ENCODE data around the gene ZNF248. TPM values are rescaled to one million over a fixed set of nuclear protein-coding genes. Genes with fewer than 3 reads are reported as not detected.

ZNF248 gene
- total RNA-seq, 2 donors from 2014 or later, result 8.4 to 11.6 TPM

DNA sequence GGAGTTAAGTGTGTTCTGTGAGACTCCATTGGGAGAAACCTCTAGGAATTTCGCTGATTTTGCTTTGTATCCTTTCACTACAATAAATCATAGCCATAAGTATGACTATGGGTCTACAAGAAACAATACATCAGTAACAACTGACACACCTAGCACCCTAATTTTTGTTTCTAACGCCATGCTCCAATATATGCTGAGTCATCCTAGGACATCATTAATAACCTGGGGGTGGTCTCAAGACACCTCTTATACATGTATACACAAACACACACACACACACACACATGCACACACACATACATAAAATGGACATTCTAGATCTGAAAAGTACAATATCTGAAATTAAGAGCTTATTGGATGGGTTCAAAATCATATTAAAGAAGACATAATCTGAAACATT, 18.2 kb downstream of the ZNF248 start:
- intact Hi-C loops (cut with DNase I, micrococcal nuclease), result no loop called here
- DNase-seq (no peak), ATAC-seq (no peak)

DNA sequence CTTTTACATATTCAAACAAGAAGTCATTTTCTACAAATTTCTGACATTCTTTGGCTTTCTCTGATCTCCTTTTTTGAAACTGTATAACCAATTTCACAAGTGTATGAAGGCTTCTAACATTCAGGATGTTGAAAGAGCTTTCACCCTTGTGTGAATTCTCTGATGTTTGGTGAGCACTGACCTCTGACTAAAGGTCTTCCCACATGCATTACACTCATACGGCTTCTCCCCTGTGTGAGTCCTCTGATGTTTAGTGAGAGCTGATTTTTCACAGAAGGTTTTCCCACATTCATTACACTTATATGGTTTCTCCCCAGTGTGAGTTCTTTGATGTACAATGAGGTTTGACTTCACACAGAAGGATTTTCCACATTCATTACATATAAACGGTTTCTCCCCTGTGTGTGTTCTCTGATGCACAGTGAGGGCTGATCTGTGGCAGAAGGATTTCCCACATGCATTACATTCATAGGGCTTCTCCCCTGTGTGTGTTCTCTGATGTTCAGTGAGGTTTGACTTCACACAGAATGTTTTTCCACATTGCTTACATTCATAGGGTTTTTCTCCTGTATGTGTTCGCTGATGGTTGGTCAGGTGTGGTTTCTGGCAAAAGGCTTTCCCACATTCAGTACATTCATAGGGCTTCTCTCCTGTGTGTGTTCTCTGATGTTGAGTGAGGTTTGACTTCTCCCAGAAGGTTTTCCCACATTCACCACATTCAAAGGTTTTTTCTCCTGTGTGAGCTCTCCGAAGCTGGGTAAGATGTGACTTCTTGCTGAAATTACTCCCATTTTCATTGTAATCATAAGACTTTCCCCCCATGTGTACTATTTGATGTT, 25.7 kb downstream of the ZNF248 start:
- ATAC-seq, result no peak
- DNase-seq, result no peak
- intact Hi-C loops (cut with DNase I, micrococcal nuclease), result no loop called here

DNA sequence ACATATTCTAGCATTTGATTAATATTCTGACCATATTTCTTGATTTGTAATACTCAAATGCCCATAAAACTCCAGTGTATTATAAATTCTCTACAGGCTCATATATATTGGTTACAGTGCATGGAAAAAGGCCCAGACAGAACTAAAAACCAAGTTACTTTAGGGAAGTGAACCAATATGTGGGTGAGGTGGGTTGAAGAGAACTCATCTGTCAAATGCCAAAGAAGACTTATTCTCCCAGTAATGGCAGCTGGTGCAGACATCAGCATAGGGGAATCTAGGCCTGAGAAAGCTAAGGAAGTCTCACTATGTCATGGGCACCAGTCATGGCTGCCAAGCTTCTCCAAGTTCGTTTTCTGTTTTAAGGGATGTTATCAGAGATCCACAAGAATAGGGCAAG, 30.6 kb downstream of the ZNF248 start:
- no peak for DNase-seq
- ATAC-seq, result no peak
- intact Hi-C loops (cut with DNase I, micrococcal nuclease), result no loop called here

DNA sequence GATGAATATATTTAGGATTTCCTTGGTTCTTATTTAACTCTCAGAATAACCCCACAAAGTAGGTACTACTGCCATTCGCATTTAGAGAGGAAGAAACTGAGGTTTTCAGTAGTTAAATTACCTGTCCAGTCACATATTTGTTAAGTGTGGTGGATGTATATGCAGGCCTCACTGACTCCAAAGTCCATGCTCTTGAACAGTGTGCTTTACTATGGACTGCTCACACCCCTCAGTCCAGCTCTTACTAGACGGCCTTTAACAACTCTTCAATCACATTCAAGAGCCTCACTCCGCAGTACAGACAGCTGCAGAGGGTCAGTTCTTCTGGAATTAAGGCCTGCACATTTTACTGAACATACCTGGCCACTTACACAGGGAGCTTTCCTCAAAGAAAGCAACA, 36.2 kb downstream of the ZNF248 start:
- intact Hi-C loops (cut with DNase I, micrococcal nuclease), result no loop called here

DNA sequence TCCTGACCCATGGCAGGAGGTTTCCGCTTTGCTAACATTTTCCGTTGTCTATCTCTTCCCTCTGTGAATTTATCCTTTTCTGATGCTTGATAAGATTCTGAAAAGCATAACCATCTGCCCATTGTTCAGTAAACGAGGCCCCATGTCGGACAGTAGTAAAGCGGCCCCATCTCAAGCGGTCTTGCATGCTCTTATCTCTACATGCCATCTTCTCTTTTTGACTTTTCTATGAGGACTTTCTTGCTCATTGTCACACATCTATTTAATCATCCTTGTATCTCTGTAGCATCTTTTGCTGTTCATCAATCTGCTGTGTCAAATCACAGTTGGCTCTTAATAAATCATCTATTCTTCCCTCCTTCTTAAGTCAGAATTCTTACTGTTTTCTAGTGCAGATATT, 37.6 kb downstream of the ZNF248 start:
- ATAC-seq (no peak), DNase-seq (no peak)
- intact Hi-C loops (cut with DNase I, micrococcal nuclease), result no loop called here

More for the DNA sequence above, 36.2 kb downstream of the ZNF248 start:
- ATAC-seq, result no peak
- DNase-seq, result no peak

DNA sequence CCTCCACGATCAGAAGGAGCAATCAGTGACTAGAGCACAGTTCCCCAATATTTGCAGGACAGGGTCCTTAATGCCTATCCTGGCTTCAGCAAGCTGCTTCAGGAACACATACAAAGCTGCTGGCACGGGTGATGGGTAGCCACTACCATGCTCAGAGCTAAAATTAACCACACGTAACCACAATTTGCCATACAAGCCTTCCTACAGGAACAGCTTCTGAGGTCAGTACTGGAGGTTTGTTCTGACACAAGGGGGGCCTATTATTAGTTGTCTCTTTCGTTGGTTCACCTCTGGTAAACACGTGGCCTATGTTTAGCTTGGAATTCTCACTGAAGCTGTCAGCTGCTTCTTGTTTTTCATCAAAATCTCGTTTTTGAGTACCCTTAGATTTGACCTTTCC, 41.1 kb downstream of the ZNF248 start:
- no peak for ATAC-seq
- DNase-seq, result no peak
- intact Hi-C loops (cut with DNase I, micrococcal nuclease), result no loop called here

DNA sequence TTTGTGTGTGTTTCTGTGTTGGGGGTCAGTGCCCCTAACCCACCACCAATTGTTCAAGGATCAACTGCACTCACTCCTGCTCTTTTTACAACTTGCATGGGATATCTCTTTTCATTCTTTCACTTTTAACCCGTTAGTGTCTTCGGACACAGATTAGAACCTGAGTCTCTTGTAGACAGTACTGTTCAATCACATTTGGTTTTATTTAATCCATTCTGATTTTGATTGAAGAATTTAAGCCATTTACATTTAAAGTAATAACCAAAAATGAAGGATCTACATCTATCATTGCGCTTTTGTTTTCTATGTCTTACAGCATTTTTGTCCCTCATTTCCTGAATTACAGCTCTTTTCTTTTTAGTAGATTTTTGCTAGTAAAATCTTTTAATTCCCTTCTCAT, 43.6 kb downstream of the ZNF248 start:
- DNase-seq, result no peak
- ATAC-seq, result no peak
- intact Hi-C loops (cut with DNase I, micrococcal nuclease), result no loop called here

DNA sequence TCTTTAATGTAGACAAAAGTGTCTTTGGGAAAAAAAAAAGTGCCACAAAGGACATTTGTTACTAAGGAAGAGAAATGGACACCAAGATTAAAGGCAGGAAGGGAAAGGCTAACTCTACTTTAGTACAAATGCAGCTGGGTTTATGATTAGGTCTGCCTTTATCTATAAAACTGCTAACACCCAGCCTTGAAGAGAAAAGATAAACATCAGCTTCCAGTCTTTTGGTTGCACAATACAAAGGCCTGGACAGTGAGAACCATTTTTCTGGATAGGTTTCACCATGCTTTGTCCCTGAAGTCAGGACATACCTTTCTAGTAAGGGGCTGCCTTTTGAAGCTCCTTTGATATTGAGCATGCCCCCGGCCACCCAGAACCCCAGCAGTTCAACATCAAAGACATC, 45.1 kb downstream of the ZNF248 start:
- ATAC-seq (no peak), DNase-seq (no peak)
- intact Hi-C loops (cut with DNase I, micrococcal nuclease), result no loop called here

DNA sequence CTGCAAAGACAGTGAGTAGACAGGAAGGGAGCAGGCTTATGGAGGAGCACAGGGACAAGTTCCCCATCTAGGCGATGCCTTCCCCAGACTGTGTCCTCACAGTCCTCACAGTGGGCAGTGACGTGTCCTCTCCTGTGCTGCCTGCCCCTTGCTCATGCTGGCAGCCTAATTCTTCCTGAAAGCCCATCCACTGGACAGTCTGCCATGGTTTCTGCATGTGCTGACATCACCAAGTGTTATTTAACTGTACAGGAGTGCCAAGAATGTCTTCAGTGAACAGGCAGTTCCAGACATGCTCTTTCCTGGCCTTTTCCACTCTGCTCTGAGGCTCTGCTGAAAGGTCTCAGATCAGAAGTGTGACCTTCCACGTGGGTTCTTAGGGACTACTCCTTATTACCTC, 54.1 kb downstream of the ZNF248 start:
- ATAC-seq, result no peak
- DNase-seq, result no peak
- intact Hi-C loops (cut with DNase I, micrococcal nuclease), result no loop called here

DNA sequence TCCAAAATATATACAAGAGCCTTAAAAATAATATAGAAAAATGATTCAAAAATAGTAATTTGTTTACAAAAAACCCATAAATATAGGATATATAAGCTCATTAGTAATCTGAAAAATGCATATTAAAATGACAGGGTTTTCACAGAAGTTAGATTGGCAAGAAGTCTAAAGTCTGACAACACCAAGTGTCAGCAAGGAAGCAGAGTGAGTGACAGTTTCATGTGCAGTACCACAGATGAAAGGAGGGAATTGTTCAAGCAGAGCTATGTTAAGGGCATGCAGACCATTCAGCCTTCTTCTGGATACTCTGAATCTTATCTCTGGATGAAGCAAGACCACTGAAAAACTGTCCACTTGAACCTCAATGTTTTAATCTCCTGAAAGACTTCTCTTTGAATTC, 55.9 kb downstream of the ZNF248 start:
- no peak for ATAC-seq
- DNase-seq, result no peak
- intact Hi-C loops (cut with DNase I, micrococcal nuclease), result no loop called here

DNA sequence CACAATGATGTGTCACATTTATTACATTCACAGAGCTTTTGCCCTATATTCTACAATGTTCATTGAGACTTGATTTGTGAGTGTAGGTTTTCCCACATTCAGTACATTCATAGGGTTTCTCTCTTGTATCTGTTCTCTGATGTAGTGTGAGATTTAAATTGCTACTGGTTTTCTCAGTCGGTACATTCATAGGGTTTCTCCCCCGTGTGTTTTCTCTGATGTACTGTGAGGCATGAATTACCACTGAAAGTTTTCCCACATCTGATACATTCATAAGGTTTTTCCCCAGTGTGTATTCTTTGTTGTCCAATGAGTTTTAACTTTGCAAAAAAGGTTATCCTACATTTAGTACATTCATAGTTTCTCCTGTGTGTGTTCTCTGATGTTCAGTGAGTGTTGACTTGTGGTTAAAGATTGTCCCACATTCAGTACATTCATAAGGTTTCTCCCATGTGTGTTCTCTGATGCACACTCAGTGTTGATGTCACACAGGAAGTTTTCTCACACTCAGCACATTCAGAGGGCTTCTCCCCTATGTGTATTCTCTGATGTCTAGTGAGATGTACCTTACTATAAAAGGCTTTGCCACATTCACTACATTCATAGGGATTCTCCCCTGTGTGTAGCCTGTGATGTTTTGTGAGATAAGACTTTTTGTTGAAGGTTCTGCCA, 63.0 kb downstream of the ZNF248 start:
- no peak for ATAC-seq
- intact Hi-C loops (cut with DNase I, micrococcal nuclease), result no loop called here
- no peak for DNase-seq

DNA sequence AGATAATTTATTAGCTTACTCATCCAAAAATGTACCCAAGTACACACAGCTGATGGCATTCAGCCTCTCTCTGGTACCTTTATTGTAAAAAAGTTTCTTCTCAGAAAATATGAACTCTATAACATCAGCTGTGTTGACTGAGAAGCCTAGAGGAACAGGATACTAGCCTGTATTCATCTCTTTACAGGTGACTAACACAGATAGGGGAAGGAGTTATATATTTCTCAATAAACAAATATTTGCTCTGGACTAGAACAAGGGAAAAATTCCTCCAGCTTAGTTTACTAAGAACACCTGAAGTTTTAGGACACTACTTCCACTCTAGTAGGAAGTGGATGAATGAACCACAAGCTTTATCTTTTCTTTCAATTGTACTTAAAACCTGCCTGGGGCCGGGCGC, 67.8 kb downstream of the ZNF248 start:
- DNase-seq, result no peak
- intact Hi-C loops (cut with DNase I, micrococcal nuclease), result no loop called here
- peak; percentile 48 for ATAC-seq

DNA sequence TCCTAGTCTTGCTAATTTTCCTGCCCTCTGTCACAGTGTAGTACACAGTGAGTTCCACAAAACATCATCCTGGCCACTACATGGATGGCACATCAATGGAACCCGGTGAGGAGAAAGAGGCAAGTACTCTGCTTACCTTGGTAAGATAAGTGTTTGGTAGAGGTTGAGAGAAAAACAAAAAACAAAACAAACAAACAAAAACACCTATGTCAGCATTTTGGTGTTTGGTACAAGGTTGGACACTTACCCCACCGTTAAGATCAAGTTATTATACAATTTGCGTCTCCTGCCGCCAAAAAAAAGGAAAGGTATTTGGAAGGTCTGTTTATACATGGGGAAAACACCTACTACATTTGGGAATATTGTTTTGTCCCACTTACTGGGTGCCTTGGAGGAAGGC, 72.7 kb downstream of the ZNF248 start:
- no peak for ATAC-seq
- intact Hi-C loops (cut with DNase I, micrococcal nuclease), result no loop called here
- DNase-seq, result no peak

DNA sequence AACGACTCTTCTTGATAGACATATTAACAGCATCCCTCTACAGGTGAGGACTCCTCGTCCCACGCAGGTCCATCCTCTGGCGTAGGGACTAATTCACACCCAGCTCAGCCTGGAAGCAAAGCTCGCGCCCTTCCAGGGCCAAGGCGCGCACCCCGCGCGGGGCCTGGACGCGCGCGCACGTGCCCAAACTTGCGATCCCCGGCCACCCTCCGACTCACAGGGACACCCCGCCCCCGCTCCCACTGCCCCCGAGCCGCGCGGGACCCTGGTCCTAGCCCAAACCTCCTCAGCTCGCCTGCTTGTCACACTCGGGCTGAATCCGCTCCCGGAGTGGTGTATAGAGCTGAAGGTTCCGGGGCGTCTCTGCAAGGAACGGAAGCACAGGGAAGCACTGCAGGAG, 76.9 kb downstream of the ZNF248 start:
- intact Hi-C loops (cut with DNase I, micrococcal nuclease), result no loop called here
- no peak for ATAC-seq

DNA sequence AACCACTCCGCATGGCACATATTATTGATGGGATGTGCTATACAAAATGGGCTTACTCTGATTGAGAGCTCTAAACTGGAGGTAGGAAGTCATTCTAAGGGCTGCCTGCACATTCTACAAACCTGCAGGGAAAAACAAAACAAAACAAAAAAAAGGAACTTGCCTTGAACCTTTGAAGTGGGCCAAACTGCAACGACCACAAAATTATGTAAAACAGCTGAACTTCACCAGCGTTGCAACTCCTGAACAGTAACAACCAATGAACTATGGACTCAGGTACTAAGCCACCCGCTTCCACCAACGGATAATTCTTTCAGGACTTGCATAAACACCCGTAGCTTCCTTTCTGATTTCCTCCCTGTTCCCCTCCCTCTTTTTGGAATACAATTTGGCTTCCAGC, 80.4 kb downstream of the ZNF248 start:
- intact Hi-C loops (cut with DNase I, micrococcal nuclease), result no loop called here
- ATAC-seq, result no peak
- no peak for DNase-seq

More for the DNA sequence above, 76.9 kb downstream of the ZNF248 start:
- no peak for DNase-seq

DNA sequence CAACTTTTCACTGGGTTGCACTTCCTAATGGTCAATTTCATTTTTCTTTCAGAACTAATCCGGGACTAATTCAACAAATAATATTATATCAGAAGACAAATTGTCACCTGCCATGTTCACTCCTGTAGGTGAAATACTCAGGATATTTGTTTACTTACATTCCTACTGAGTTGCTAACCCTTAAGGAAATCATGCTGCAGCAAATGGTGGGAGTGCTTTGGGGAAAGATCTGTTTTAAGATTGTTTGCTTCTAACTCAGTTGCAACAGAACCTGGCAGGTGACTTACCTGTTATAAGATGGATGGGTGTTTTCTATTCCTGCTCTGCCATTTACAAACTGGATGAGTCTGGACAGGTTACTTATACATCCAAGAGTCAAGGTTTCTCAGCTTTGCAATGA, 81.8 kb downstream of the ZNF248 start:
- intact Hi-C loops (cut with DNase I, micrococcal nuclease), result no loop called here
- DNase-seq, result no peak

DNA sequence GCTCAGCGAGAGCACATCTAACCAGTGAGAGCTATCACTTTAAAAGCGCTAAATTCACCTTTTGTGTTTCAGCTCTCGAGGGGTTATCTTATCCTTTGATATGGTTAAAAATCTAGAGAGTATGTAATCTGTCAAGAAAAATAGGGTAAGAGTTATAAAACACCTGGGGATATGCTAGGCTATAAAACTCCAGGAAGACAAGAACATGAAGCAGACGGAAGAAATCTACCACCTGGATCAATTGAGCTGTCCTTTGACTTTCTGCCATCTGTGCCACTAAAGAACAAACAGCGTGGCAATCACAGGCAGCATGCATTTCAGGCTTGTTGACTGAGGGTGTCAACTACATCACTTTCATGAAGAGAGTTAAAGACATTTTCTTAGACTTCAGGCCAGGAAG, 83.1 kb downstream of the ZNF248 start:
- intact Hi-C loops (cut with DNase I, micrococcal nuclease), result no loop called here
- DNase-seq, result no peak
- peak; percentile 93 for ATAC-seq

More for the DNA sequence above, 81.8 kb downstream of the ZNF248 start:
- no peak for ATAC-seq

DNA sequence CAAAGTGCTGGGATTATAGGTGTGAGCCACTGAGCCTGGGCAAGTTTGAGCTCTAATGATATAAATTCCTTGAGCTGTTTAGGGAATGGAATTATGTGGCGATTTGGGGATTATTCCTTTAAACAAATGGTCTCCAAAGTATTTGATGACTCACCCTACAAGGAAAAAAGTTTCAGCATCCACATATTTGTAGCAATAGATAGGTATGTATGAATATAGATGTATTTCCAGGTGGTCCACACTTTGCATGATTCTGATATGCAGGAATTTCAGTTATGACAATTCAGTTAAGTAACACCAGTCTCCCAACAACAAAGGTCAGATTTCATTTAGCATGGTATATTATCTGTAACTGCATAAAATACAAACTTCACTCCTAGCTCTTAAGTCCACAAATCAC, 92.2 kb downstream of the ZNF248 start:
- ATAC-seq (no peak), DNase-seq (no peak)
- intact Hi-C loops (cut with DNase I, micrococcal nuclease), result no loop called here

DNA sequence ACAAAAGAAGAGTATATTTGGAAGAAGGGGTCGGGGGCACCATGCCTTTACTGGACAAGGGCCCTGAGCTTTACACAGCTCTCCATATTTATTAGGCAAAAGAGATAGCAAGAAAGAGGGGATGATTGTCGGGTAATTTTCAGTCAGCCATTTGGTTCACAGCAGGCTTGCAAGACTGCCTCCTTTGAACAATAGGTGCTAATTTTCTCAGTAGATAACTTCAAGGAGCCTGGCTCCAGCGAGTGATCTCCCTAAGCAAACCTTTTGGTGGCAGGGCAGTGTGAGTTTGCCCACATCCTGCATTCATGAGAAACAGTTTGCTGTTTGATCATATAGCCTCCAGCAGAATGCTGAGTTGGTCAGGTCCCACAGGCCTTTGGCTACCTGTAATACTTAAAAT, 94.3 kb downstream of the ZNF248 start:
- intact Hi-C loops (cut with DNase I, micrococcal nuclease), result no loop called here
- DNase-seq (no peak), ATAC-seq (no peak)

DNA sequence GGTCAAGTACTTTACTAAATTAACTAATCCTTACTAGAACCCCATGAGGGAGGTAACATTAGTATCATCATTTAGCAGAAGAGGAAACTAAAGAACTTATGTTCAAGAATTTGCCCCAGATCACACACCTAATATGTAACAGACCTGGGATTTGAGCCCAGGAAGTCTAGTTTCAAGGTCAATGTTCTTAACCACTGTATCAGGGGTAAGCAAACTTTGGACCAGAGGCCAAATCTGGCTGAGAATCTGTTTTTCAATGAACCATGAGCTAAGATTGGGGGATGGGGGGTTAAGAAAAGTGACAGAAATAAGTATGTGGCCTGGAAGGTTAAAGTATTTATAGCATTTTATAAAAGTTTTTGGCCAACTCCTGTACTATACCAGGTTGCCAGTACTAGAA, 95.1 kb downstream of the ZNF248 start:
- intact Hi-C loops (cut with DNase I, micrococcal nuclease), result no loop called here
- DNase-seq (no peak), ATAC-seq (no peak)

DNA sequence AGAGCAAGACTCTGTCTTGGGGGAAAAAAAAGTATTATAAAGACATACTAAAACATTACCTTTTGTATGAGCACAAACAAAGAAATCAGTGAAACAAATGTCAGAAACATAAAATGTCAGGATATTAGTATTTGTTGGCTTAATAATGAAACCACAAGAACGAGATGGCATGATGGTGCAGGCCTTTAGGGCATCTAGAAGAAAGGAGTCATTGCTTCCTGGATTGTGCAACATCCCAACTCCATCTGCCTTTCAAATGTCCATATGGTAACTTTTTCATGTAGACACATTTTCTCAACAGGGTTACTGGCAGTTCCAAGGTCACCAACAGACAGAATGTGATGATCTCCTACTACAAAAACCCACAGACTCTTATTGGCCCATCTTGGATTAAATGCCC, 96.6 kb downstream of the ZNF248 start:
- DNase-seq (no peak), ATAC-seq (no peak)
- intact Hi-C loops (cut with DNase I, micrococcal nuclease), result no loop called here
